Measurements from ENCODE around the gene MRFAP1.

- TF ChIP-seq EZH2phosphoT487 (IDR thresholded peaks at IDR 0.05; ENCODE audit: low read depth, severe bottlenecking, unreplicated experiment) (no peak), EZH2 (IDR thresholded peaks at IDR 0.05; ENCODE audit: borderline replicate concordance) (no peak)
Observed at GRCh38 chr4:6595897-6596537, 44.5 kb upstream of the MRFAP1 start.
